T-helper 2 cell (primary cell): ENCODE measurements around the gene AGTPBP1.
"Not testable (repeated sequence)": the region's sequence is repeated elsewhere in the genome, so short reads cannot be mapped to it uniquely, and the experiment has no call there.

Experiments
- DNase-seq, 5 experiments: peaks; one replicate each; pipeline versions ENCODE4 v3.0.0 to v3.0.0-alpha.2; 2012 to 2022
- total RNA-seq, 2 donors: gene quantifications; one replicate each; lab custom pipeline; 2026; lab: John Stamatoyannopoulos, UW

AGTPBP1 gene
- total RNA-seq = 143 to 167 reads per million in 2 donors

DNA sequence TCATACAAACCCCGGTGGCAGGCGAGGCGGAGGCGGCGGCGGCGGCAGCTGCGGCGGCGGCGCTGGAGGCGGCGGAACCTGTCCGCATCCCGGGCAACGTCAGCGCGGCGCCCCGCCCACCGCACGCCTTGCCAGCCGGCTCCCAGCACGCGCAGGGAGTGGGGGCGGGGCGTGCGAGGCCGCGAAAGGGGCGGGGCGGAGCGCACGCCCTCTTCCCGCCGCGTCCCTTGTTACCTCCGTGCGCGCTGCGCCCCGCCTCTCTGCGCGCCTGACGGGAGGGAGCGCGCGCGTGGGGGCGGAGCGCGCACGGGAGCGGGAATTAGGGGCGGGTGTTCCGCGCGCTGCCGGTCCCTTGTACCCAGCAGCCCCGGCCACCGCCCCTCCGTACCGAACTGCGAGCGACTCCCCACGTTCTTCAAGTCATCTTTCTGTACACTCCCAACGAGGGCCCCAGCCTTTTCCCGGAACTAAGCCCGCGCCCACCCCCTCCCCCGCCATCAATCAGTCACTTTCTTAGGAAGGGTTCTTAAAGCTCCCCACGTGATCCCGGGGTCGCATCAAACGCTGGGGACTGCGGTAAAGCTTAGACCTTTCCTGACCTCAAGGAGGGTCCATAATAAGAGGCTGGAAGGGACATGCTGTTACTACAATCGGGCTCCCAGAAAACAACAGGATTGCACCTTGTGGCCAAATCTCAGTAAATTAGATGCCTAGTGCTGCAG, at the start of gene AGTPBP1:
Gene AGTPBP1 (minus strand): TSS at position 80 of the 722 bp plus-strand sequence. CDS start 29,421 bp downstream, outside the sequence.
- DNase-seq = peak; percentile 95 to 98 (median 97)

- DNase-seq = not testable (repeated sequence)
Measured at GRCh38 chr9:85786116-85786515, 44.4 kb upstream of the AGTPBP1 start.

DNA sequence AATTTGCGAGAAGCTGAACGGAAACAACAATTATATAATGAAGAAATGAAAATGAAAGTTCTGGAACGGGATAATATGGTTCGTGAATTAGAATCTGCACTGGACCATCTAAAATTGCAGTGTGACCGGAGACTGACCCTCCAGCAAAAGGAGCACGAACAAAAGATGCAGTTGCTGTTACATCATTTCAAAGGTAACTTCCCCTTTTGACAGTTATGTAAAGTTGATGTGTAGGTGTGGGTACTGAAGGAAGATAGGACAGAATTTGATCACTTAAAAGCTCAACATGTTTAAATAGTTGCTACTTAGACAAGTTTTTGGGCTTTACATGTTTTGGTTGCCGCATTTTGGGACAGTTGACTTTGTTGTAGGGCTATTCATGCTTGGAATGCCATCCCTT, 32.1 kb upstream of the AGTPBP1 start:
- not testable (repeated sequence) for DNase-seq

DNA sequence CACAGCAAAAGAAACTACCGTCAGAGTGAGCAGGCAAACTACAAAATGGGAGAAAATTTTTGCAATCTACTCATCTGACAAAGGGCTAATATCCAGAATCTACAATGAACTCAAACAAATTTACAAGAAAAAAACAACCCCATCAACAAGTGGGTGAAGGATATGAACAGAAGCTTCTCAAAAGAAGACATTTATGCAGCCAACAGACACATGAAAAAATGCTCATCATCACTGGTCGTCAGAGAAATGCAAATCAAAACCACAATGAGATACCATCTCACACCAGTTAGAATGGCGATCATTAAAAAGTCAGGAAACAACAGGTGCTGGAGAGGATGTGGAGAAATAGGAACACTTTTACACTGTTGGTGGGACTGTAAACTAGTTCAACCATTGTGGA, 20.0 kb upstream of the AGTPBP1 start:
- DNase-seq = not testable (repeated sequence)

DNA sequence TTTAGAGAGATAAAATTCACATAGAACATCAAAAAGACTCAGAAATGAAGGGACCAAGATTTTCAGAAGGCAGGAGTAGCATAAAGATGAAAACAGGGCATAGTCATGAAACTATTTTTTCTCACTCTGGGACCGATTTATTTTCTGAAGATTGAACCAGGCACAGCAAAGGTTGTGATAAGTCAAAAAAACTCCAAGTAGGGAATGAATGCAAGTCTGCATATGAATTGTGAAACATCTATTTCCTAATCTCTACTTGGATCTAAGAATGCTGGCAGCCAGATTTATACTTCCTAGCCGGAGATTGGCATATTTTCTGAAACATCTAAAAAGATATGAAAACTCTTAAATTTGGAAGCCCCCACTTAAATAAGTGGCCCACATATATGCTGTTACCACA, 16.0 kb upstream of the AGTPBP1 start:
- not testable (repeated sequence) for DNase-seq

- DNase-seq = not testable (repeated sequence)
Measured at GRCh38 chr9:85756216-85756615, 14.5 kb upstream of the AGTPBP1 start.

- DNase-seq = no peak
Measured at GRCh38 chr9:85746309-85746708, 4.6 kb upstream of the AGTPBP1 start.

- peak in 1 of 5 experiments; percentile 19 for DNase-seq
Measured at GRCh38 chr9:85745203-85745602, 3.4 kb upstream of the AGTPBP1 start.

GRCh38 chr9:85744480-85744879, 2.7 kb upstream of the AGTPBP1 start:
- DNase-seq = no peak

DNA sequence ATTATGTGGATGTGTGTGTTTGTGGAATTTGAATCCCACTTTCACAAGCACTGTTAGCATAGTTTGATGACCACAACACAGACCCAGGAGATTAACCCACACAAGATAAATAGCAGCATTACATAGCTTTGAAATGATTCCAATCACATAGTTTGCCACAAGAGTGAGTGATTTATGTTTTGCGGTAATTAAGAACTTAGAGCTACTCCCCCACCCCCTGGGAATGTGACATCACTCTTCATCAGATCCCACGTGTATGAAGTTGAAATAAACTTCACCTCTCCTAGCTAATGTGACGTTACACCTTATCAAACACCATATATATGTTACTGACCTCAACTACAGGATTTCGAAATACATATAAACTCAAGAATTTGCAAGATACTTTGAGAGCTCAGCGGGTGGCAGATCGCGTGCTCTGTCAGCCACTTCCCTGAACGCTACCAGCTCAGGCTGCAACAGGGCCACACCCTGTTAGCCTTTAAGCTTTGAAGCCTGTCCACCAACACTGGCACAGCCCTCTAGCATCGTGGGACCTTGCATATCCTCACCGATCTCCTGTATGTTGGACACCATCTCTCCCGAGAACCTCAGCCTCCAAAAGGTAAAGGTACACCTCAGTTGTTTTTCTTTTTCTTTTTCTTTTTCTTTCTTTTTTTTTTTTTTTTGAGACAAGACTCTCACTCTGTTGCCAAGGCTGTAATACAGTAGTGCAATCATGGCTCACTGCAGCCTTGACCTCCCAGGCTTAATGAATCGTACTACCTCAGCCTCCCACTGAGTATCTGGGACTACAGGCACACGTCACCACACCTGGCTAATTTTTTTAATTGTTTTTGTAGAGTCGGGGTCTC, 1.7 kb upstream of the AGTPBP1 start:
- peak in 1 of 5 experiments; percentile 84 for DNase-seq

DNA sequence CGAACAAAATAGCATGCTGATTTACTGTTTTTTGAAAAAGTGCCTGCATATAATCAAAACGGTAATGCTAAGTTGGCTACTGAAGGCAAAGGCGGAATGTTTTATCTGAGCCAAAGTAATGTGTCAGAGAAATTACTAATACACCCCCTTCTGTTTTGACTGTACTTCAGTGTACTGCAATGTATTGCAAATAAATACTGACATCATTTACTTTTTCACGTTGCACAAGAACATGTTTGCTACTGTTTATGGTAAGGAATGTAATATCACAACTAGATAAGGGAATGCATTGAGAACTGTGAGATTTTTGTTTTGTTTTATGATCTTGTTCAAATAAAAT, 813 bp upstream of the AGTPBP1 start:
- peak in 1 of 5 experiments; percentile 78 for DNase-seq

DNA sequence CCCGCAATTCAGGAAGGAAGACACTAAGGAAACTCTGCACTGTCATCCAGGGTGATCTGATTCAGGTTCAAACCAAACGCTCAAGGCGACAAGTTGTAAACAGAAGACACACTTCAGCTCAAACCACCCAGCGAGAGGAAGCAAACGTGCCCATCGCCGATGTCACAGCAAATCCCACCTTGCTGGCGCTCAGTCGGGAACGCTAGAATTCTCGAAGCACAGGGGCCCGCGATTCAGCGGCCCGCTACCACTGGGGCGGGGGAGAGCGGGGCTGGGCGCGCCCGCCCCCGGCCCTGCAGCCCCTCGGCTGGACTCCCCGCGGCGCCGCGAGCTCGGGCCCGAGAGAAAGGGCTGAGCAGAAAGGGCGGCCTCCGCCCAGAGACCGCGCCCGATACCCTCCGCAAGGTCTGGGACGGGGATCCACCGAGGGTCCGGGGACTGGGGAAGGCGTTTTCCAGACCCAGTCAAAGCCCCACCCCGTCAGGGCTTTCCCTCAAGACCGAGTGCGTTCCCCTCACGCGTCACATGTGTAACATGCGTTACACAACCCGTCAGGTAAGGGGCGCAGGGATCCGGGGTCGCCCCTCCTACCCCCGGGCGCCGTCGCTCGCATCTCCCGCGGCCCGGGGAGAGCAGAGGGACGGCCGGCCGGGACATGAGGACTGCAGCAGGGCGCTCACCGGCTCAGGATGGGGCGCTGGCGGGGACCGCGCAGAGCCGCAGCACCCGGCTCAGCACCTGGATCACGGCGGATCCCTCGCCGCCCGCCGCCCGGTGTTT, 469 bp downstream of the AGTPBP1 start:
- DNase-seq = peak; percentile 45 to 86 (median 72)

- DNase-seq = no peak
Measured at GRCh38 chr9:85740787-85741094, 1.0 kb downstream of the AGTPBP1 start.

GRCh38 chr9:85738509-85738908, 3.2 kb downstream of the AGTPBP1 start:
- DNase-seq = no peak

- no peak for DNase-seq
Measured at GRCh38 chr9:85737671-85738070, 4.1 kb downstream of the AGTPBP1 start.

DNA sequence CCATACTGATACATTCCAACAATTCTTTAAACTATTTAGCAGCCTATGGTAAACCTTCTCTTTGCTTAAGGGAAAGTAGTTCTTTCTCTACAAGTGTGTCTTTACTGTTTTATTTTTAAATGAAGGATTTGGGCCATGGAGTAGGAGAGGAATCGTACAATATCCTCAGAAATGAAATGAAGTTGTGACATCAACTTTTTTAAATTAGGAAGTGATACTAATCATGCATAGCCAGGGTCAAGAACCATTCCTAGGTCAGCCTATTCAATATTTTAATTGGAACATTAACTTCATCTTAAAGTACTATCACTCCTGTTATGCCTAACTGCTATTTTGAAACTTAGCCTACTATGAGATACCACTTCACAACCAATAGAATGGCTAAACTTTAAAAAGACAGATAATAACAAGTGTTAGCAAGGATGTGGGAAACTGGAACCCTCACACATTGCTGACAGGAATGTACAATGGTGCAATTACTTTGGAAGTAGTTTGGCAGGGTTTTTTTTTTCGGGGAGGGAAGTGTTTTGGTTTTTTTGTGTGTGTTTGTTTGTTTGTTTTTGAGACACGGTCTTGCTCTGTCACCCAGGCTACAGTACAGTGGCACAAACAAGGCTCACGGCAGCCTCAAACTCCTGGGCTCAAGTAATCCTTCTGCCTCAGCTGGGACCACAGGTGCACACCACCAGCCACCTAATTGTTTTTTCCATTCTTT, 10.7 kb downstream of the AGTPBP1 start:
- DNase-seq = no peak

DNA sequence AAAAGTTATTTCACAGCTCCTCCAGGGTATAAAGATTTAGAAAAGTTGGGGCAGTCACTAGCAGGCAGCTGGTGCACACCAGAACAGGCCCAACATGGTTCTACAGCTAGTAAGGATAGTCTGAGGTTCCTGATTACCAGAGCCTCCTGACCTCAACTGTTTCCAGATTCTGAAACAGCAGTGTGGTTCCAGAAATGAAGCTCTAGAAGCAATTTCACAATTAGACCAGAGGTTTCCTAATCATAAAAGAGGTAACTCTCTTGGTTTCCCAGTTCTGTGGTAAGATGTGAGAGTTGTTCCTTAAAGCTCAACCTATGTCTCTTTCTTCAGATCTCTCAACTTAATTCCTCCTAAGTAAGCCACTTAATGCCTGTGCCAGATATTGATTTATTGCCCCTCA, 11.9 kb downstream of the AGTPBP1 start:
- peak in 1 of 5 experiments; percentile 42 for DNase-seq

DNA sequence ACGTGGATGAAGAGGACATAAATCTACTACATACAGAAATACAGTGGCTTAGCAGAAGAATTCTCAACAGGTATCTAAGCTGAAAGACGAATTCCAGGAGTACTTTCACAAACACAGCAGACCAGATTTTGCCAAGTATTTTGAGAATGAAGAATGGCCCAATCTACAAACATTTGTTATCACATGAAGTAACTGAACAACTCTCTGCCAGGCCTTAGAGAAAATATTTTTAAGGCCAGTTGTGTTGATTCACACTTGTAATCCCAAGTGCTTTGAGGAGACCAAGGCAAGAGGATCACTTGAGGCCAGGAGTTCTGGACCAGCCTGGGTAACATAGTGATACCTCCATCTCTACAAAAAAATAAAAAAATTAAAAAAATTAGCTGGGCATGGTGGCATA, 14.3 kb downstream of the AGTPBP1 start:
- DNase-seq = no peak

GRCh38 chr9:85726737-85727136, 15.0 kb downstream of the AGTPBP1 start:
- no peak for DNase-seq

DNA sequence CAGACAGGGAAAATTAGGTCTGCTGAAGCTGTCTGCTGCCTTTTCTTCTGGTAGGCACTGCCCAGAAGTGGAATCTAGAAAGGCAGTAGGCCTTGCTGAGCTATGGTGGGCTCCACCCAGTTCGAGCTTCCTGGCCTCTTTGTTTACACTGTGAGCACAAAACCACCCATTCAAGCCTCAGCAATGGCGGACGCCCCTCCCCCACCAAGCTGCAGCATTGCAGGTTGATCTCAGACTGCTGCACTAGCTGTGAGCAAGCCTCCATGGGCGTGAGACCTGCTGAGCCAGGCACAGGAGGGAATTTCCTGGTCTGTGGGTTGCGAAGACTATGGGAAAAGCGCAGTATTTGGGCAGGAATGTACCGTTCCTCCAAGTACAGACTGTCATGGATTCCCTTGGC, 18.5 kb downstream of the AGTPBP1 start:
- DNase-seq = peak in 4 of 5 experiments; percentile 13 to 83 (median 43)

DNA sequence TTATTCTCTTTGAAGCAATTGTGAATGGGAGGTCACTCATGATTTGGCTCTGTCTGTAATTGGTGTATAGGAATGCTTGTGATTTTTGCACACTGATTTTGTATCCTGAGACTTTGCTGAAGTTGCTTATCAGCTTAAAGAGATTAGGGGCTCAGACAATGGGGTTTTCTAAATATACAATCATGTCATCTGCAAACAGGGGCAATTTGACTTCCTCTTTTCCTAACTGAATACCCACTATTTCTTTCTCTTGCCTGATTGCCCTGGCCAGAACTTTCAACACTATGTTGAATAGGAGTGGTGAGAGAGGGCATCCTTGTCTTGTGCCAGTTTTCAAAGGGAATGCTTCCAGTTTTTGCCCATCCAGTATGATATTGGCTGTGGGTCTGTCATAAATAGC, 22.3 kb downstream of the AGTPBP1 start:
- not testable (repeated sequence) for DNase-seq

GRCh38 chr9:85717818-85718217, 23.9 kb downstream of the AGTPBP1 start:
- not testable (repeated sequence) for DNase-seq
